Omental fat pad (tissue), 4 donors: Measurements from ENCODE around the gene DNAH6. TPM values are rescaled to one million over a fixed set of nuclear protein-coding genes. Genes with fewer than 3 reads are reported as not detected.

Experiments
- ATAC-seq: fragments of 150-250 bp; one replicate; pipeline ENCODE4 v1.9.1; 2016; ENCODE audit warnings: mild to moderate bottlenecking, moderate library complexity; ENCODE audit not compliant: low FRiP score
- DNase-seq: peaks from one replicate; pipeline ENCODE4 v3.0.0-alpha.2; 2019; ENCODE audit warnings: low spot score
- CTCF ChIP-seq, 3 donors: fragments of 450-650 bp; IDR thresholded peaks; one replicate each; pipeline ENCODE4 v1.5.1; 2016 to 2017; ENCODE audit warnings: antibody characterized with exemption in 3 of 3, mild to moderate bottlenecking in 3 of 3, moderate library complexity in 2 of 3
- total RNA-seq, 4 donors: library from RNA; depleted of rRNA; stranded (reverse); fragments of >200 nt; gene quantifications; one replicate each; pipeline ENCODE4 v1.1.0, GENCODE V29; 2016

DNAH6 gene
- total RNA-seq, 4 donors from 2014 or later = 0.16 to 1.6 (median 1.2) TPM

GRCh38 chr2:84815146-84815545 lies 298.8 kb downstream of the DNAH6 start:
- ATAC-seq (no peak), DNase-seq (no peak)
- TF ChIP-seq CTCF (IDR thresholded peaks at IDR 0.05) = no peak

- DNase-seq (no peak), ATAC-seq (no peak)
- no peak for TF ChIP-seq CTCF (IDR thresholded peaks at IDR 0.05)
Measured at GRCh38 chr2:84816426-84817026, 300.2 kb downstream of the DNAH6 start.

- TF ChIP-seq CTCF (IDR thresholded peaks at IDR 0.05) = no peak
- DNase-seq (no peak), ATAC-seq (no peak)
Measured at GRCh38 chr2:84817239-84817655, 300.9 kb downstream of the DNAH6 start.

- no peak for ATAC-seq
- no peak for TF ChIP-seq CTCF (IDR thresholded peaks at IDR 0.05)
- DNase-seq = no peak
Measured at GRCh38 chr2:84821806-84822205, 305.5 kb downstream of the DNAH6 start.

GRCh38 chr2:84823229-84823628 lies 306.9 kb downstream of the DNAH6 start:
- no peak for ATAC-seq
- no peak for TF ChIP-seq CTCF (IDR thresholded peaks at IDR 0.05)
- DNase-seq = no peak

GRCh38 chr2:84823788-84824187 lies 307.5 kb downstream of the DNAH6 start:
- TF ChIP-seq CTCF (IDR thresholded peaks at IDR 0.05) = no peak

GRCh38 chr2:84827978-84828575 lies 311.8 kb downstream of the DNAH6 start:
- no peak for ATAC-seq
- no peak for TF ChIP-seq CTCF (IDR thresholded peaks at IDR 0.05)
- DNase-seq = no peak

More at GRCh38 chr2:84823788-84824187, 307.5 kb downstream of the DNAH6 start:
- DNase-seq (no peak), ATAC-seq (no peak)
